ENCODE data around the gene ZNF746. TPM values are rescaled to one million over a fixed set of nuclear protein-coding genes. Genes with fewer than 3 reads are reported as not detected.

The ZNF746 gene
- total RNA-seq, 1 donor: 13.2 TPM

DNA sequence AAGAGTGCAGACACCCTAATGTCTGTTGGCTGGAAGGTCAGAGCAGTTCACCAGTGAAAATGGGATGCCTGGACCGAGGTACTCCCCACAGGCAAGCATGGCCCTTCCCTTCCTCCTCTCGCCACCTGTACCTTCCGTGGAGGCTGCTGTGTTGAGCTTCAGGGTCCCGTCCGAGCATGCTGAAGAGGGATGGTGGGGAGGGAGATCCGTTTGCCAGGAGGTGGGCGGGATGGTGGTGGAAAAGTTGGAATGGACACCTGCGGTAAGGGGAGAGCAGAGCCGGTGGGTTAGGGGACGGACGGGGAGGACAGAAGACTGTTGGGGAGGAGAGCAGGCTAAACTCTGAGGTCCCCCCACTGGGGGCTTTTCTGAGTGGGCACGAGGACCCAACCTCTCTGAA, 20.8 kb downstream of the ZNF746 start:
- H3K4me3 ChIP-seq (ENCODE audit: low read depth, low read length): no peak overlapping the region
- TF ChIP-seq, protein P1, sequence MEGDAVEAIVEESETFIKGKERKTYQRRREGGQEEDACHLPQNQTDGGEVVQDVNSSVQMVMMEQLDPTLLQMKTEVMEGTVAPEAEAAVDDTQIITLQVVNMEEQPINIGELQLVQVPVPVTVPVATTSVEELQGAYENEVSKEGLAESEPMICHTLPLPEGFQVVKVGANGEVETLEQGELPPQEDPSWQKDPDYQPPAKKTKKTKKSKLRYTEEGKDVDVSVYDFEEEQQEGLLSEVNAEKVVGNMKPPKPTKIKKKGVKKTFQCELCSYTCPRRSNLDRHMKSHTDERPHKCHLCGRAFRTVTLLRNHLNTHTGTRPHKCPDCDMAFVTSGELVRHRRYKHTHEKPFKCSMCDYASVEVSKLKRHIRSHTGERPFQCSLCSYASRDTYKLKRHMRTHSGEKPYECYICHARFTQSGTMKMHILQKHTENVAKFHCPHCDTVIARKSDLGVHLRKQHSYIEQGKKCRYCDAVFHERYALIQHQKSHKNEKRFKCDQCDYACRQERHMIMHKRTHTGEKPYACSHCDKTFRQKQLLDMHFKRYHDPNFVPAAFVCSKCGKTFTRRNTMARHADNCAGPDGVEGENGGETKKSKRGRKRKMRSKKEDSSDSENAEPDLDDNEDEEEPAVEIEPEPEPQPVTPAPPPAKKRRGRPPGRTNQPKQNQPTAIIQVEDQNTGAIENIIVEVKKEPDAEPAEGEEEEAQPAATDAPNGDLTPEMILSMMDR (IDR thresholded peaks at IDR 0.05; ENCODE audit: insufficient read depth, low read length): no peak
- no peak for DNase-seq (ENCODE audit: low read depth)

DNA sequence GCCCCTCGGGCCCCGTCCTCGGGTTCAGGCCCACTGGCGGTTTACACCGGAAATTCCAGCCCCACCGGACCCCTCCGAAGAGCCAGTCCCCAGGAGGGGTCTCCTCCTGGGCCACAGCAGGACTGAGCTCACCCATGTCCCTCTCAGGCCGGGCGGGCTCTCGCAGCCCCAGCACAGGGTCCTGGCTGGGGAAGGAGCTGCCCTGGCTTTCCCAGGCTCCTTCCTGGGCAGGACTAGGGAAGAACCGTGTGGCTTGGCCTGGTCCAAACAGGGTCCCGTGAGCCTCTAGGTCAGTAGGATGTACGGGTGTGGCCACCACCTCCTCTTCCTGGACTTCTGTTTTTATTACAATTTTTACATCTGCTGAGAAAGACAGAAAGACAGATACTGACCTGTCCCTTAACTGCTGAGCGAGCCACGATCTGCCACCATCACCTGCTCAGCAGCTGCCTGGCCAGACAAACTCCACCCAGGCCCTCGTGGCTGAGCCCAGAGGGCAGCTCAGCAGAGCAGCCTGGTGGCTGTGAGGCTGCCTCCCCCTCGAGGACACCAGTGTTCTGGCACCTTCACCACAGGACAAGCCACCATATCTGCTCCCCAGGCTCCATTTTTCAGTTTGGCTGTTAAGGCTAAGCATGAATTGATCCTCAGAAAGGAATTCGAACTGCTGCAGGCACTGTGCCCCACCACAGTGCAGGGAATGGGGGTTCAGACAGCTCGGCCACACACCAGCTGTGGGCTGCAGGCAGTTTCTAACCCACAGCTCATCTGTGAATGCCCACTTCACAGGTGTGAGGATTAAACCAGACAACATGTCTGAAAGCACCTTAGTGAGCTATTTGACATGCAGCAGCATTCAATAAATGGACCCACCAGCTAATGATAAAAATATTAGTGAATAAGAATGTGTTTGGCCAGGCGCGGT, 22.2 kb downstream of the ZNF746 start:
- H3K4me3 ChIP-seq (ENCODE audit: low read depth, low read length): no peak overlapping the region
- TF ChIP-seq, protein P1 (IDR thresholded peaks at IDR 0.05; ENCODE audit: insufficient read depth, low read length): no peak
- DNase-seq (ENCODE audit: low read depth): no peak

DNA sequence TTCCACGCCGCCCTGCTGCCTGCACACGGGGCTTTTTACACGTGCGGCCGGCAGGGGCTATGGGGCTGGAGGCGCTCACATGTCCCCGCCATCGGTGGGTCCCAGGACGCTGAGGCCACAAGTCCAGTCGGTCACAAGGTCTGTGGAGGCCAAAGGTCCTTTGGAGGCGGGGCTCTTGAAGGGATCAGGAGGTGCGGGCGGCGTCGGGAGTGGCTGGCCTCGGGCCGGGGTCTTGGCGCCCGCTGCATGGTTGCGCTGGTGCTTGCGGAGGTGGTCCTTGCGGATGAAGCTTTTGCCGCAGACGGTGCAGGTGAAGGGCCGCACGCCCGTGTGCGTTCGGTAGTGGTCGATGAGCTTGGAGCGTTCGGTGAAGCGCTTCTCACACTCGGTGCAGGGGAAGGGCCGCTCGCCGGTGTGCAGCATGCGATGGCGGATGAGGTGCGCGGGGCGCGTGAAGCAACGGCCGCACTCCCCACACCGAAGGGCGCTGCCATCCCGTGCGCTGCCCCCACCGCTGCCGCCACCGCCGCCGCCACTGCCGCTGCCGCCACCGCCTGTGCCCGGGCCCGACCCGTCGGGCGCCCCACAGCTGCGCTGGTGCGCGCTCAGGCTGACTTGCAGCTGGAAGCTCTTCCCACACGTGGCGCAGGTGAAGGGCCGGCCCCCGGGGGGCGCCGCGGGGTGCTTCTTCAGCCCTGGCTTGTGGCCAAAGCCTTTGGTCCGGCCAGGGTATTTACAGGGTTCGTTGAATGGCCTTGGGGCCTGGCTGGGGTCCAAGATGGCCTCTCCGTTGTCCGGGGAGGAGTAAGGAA, 23.1 kb downstream of the ZNF746 start:
- TF ChIP-seq, protein P1 (IDR thresholded peaks at IDR 0.05; ENCODE audit: insufficient read depth, low read length): no peak
- H3K4me3 ChIP-seq (ENCODE audit: low read depth, low read length): no peak overlapping the region
- DNase-seq (ENCODE audit: low read depth): no peak

DNA sequence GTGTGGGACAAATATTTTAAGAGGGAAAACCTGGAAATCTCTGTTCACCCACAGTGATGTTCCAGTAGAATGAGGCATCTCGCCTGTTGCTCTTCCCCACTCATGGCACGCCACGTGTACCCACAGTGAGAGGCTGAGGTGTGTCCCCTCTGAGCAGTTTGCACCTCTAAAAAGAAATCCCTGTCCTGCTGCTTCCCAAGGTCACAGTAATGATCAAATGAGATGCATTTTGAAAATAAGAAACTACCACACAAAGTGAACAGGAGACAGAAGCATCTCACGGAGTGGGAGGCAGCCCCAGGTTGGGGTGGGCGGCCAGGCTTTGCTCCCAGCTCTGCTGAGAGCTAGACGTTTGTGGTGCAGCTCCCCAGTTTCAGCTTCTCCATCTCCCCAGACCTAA, 24.4 kb downstream of the ZNF746 start:
- no peak overlapping the region for H3K4me3 ChIP-seq (ENCODE audit: low read depth, low read length)
- TF ChIP-seq, protein P1 (IDR thresholded peaks at IDR 0.05; ENCODE audit: insufficient read depth, low read length): no peak
- DNase-seq (ENCODE audit: low read depth): no peak

DNA sequence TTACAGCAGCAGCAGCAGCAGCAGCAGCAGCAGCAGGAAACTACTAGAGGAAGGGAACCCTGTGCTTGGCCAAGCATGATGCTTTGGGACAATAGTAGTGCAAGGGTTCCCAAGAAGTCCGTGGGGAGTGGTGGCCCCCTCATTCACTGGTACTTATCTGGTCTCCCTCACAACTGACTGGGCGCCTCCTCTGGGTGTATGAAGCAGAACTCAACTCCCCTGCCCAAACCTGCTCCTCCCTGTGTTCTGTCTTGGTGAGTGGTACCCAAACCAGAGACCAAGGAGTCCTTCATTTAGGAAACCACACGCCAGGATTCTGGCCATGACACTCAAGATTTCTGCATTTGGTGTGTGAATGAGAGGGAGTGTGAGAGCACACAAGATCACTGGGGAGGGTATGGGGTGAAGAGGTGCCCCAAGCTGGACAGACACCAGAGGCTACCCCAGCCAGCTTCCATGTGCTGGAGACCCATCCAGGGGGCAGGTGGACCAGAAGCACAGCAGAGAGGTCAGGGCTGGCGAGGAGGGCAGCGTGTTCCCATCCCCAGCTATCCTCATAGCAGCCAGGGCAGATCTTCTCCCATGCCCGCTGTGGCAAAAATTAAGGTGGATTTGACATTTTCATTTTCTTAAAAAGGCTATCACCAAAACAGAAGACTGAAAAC, 26.2 kb downstream of the ZNF746 start:
- no peak for DNase-seq (ENCODE audit: low read depth)
- H3K4me3 ChIP-seq (ENCODE audit: low read depth, low read length): no peak overlapping the region
- TF ChIP-seq, protein P1 (IDR thresholded peaks at IDR 0.05; ENCODE audit: insufficient read depth, low read length): no peak

DNA sequence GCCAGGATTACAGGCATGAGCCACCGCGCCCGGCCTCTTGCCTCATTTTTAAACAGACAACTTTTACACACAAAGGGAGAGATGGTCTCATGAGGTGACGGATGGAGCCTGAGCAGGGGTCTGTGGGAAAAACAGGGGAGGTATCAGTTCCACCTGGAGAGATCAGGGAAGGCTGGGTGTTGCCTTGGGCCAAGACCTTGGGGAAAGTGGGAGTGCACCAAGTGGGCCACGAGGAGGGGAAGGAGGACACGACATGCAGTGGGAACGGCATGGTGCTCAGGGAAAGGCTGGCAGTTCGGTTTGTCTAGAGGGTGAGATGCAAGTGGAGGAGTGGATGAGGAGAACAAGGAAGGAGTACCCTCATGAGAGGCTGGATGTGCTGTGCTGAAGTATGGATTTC, 27.8 kb downstream of the ZNF746 start:
- no peak overlapping the region for H3K4me3 ChIP-seq (ENCODE audit: low read depth, low read length)
- TF ChIP-seq, protein P1 (IDR thresholded peaks at IDR 0.05; ENCODE audit: insufficient read depth, low read length): no peak
- no peak for DNase-seq (ENCODE audit: low read depth)

All from fibroblast of the aortic adventitia (primary cell).